ENCODE measurements around the gene SLFN5.

DNA sequence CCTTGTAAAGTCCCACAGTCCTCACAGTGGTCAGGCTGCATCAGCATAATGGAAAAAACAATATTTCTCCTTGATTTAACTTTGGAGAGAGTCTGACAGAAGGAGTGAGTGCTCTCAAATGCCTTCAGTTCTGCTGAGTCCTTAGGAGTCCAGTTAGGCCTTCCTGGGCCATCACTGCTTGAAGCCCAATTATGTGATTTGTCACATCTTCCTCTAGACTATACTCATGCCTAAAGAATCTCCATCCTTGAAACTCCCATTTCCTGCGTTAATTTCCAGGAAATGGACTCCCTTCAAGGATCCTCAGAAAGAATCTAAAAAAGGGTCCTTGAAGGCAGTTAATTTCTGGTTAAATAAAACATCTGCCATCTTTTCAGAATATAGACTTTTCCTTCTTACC is 52.8 kb downstream of the SLFN5 start:
- TF ChIP-seq ZNF565 (CRISPR knock-in tag; conservative IDR thresholded peaks at IDR 0.05; ENCODE audit: low read depth): no peak
- no peak for TF ChIP-seq PATZ1 (CRISPR knock-in tag; IDR thresholded peaks at IDR 0.05; ENCODE audit: borderline replicate concordance)
- no peak for TF ChIP-seq ZFP30 (CRISPR knock-in tag; IDR thresholded peaks at IDR 0.05)
- TF ChIP-seq, protein P1, sequence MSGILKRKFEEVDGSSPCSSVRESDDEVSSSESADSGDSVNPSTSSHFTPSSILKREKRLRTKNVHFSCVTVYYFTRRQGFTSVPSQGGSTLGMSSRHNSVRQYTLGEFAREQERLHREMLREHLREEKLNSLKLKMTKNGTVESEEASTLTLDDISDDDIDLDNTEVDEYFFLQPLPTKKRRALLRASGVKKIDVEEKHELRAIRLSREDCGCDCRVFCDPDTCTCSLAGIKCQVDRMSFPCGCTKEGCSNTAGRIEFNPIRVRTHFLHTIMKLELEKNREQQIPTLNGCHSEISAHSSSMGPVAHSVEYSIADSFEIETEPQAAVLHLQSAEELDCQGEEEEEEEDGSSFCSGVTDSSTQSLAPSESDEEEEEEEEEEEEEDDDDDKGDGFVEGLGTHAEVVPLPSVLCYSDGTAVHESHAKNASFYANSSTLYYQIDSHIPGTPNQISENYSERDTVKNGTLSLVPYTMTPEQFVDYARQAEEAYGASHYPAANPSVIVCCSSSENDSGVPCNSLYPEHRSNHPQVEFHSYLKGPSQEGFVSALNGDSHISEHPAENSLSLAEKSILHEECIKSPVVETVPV (CRISPR knock-in tag; IDR thresholded peaks at IDR 0.05): no peak
- no peak for TF ChIP-seq SNAI2 (CRISPR knock-in tag; IDR thresholded peaks at IDR 0.05)
- TF ChIP-seq CSDC2 (CRISPR knock-in tag; IDR thresholded peaks at IDR 0.05): no peak
- TF ChIP-seq PPARA (CRISPR knock-in tag; IDR thresholded peaks at IDR 0.05; ENCODE audit: borderline replicate concordance): no peak

All from SK-N-SH treated with all-trans-retinoic acid at 6 μM for 48 hours (cell line).